SJCRH30 (cell line): Measurements from ENCODE around the gene KRT8. TPM values are rescaled to one million over a fixed set of nuclear protein-coding genes. Genes with fewer than 3 reads are reported as not detected.
"Not testable (repeated sequence)": the region's sequence is repeated elsewhere in the genome, so short reads cannot be mapped to it uniquely, and the experiment has no call there.

Experiments
- DNase-seq, 2 experiments: peaks; one replicate each; pipeline ENCODE4 v3.0.0-alpha.2; 2015 to 2020
- H3K27ac ChIP-seq: fragments of 250-450 bp; sonication (Bioruptor Pico); 2 replicates; pipeline ENCODE4 v1.5.1; 2020; ENCODE audit warnings: mild to moderate bottlenecking, moderate library complexity
- H3K27me3 ChIP-seq: fragments of 250-450 bp; sonication (Bioruptor Pico); 2 replicates; pipeline ENCODE4 v1.5.1; 2020; ENCODE audit warnings: mild to moderate bottlenecking, moderate library complexity
- H3K36me3 ChIP-seq: fragments of 250-450 bp; sonication (Bioruptor Pico); 2 replicates; pipeline ENCODE4 v1.5.1; 2020; ENCODE audit warnings: mild to moderate bottlenecking, moderate library complexity
- H3K4me1 ChIP-seq: fragments of 250-450 bp; sonication (Bioruptor Pico); 2 replicates; pipeline ENCODE4 v1.5.1; 2020; ENCODE audit warnings: mild to moderate bottlenecking, moderate library complexity
- H3K4me3 ChIP-seq: fragments of 250-450 bp; sonication (Bioruptor Pico); 2 replicates; pipeline ENCODE4 v1.5.1; 2020; ENCODE audit warnings: mild to moderate bottlenecking, moderate library complexity
- H3K9me3 ChIP-seq: fragments of 250-450 bp; sonication (Bioruptor Pico); replicated peaks from 2 replicates; pipeline ENCODE4 v1.5.1; 2020; ENCODE audit warnings: mild to moderate bottlenecking, moderate library complexity
- total RNA-seq: library from RNA; depleted of rRNA; stranded (reverse); fragments of >200 nt; shearing (Covaris generic); gene quantifications from 2 replicates; pipeline ENCODE4 v1.2.3, GENCODE V29; 2014; rRNA removed

Gene KRT8
- total RNA-seq, result 1.7 and 2.4 TPM in 2 replicates

DNA sequence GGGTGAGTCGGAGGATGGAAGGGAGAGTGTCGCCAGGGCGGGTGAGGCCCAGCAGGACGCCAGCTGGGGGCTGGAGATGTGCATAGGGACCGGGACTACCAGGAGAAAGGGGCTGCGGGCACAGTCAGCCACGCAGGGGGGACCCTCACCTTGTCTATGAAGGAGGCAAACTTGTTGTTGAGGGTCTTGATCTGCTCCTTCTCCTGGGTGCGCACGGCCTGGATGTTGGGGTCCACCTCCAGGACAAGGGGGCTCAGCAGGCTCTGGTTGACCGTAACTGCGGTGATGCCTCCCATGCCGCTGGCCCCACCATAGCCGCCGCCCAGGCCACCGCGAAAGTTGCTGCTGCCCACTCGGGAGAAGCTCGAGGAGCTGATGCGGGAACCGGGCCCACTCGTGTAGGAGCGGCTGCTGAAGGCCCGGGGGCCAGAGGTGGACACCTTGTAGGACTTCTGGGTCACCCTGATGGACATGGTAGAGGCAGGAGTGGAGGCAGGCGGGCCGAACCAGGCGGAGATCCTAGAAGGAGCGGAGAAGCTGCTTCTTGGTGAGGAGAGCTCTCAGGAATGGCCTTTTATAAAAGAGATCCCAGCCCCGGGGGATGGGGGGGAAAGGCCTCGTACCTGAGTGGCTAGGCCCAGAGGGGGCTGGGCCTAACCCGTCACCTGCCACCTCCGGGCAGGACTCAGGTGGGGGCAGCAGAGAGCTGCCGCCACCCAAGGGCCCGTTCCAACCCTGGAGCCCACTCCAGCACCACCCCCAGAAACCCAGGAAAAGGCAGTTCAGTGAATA lies at the start of gene KRT8:
Gene KRT8 (minus strand): TSS at position 568 of the 792 bp plus-strand sequence. CDS start 95 bp downstream, at position 473.
- DNase-seq, H3K36me3 ChIP-seq, H3K27me3 ChIP-seq, H3K9me3 ChIP-seq, H3K4me1 ChIP-seq: not testable (repeated sequence)
- H3K27ac ChIP-seq, result peak within 1 kb of the TSS; percentile 72
- H3K4me3 ChIP-seq, result peak within 1 kb of the TSS; percentile 45

DNA sequence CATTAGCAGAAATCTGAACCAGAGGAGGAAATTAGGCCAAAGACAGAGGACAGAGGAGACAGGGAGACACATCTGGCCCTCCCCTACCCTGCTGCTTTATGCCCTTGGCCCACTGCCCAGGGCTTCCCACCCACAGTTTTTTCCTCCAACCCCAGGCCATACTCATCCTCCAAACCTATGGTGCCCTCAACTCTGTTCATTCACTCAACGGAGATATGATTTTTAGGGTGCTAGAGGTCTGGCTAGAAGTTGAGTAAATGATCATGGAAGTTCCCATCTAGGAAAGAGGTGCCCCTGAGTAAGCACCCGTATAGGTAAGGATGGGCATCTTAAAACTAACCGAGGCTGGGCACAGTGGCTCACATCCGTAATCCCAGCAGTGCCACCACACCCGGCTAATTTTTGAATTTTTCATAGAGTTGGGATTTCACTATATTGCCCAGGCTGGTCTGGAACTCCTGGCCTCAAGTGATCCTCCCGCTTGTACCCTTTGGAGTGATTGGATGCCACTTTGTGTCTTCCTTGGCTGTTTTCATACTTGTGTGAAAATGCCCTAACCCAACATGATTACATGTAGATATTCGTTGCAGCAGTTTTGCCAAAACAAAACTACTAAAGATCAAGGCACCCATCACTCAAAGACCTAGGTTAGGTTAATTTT lies 48.4 kb upstream of the KRT8 start:
- H3K9me3 ChIP-seq, result no peaks in the 10 kb centered on the region
- H3K27ac ChIP-seq, result no peak overlapping the region
- H3K36me3 ChIP-seq, result no peaks in the 10 kb centered on the region
- no peaks in the 10 kb centered on the region for H3K27me3 ChIP-seq
- no peaks in the 10 kb centered on the region for H3K4me1 ChIP-seq
- DNase-seq, result no peak
- no peak overlapping the region for H3K4me3 ChIP-seq

DNA sequence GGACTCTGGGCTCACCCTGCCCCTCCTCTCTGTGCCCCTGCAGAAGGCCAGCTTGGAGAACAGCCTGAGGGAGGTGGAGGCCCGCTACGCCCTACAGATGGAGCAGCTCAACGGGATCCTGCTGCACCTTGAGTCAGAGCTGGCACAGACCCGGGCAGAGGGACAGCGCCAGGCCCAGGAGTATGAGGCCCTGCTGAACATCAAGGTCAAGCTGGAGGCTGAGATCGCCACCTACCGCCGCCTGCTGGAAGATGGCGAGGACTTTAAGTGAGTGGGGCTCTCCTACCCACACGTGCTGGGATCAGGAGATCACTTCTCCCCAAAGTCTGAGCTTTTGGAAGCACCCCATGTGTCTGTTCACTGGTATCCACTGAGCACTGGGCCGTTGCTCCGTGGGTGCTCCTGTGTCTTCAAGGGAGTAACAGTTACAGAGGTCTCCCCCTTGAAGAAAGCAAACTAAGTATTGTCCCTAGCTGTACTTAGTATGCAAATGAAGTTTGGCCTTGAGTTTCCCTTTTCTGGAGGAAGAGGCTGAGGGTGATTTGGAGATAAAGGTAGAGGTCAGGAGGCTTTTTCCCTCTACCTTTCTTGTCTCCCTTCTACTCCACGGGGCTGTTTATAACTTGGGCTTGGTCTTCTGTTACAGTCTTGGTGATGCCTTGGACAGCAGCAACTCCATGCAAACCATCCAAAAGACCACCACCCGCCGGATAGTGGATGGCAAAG lies 47.4 kb upstream of the KRT8 start:
- Histone ChIP-seq H3K4me3 (no peak overlapping the region), H3K9me3 (no peaks in the 10 kb centered on the region), H3K27ac (no peak overlapping the region), H3K27me3 (no peaks in the 10 kb centered on the region), H3K36me3 (no peaks in the 10 kb centered on the region), H3K4me1 (no peaks in the 10 kb centered on the region)
- no peak for DNase-seq

DNA sequence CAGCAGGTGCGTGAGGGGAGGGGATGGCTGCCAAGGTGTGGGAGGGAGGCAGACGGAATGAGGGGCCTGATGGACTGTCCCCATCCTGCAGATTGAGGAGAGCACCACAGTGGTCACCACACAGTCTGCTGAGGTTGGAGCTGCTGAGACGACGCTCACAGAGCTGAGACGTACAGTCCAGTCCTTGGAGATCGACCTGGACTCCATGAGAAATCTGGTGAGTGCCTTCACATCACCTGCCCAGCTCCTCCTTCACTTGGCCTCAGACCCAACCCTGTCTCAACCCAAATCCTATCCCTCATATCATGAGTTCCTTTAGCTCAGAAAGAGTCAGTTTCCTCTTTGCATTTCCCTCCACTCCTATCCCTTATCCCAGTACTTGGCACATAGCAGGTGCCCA lies 46.8 kb upstream of the KRT8 start:
- H3K4me1 ChIP-seq, result no peaks in the 10 kb centered on the region
- H3K27ac ChIP-seq, result no peak overlapping the region
- no peaks in the 10 kb centered on the region; the same call in 1 of the 2 replicates for H3K27me3 ChIP-seq
- DNase-seq, result no peak
- H3K4me3 ChIP-seq, result no peak overlapping the region
- H3K9me3 ChIP-seq, result no peaks in the 10 kb centered on the region
- no peaks in the 10 kb centered on the region for H3K36me3 ChIP-seq

DNA sequence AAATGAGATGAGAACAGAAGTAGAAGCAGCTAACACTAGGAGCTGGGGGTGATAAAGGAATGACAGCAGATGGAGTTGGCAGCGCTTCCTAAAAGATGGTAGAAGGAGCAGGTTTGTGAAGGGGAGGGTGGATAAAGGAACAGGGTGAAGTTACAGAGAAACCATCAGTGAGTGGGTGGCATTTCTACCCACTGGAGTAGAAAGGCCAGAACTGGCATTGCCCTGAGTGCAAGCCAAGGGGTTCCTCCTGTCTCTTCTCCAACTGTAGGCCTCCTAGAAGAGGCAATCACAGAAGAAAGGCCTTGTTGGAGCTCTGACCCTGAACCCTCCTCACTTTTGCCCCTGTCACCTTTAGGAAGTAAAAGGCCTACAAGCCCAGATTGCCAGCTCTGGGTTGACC lies 46.2 kb upstream of the KRT8 start:
- Histone ChIP-seq H3K4me1 (no peaks in the 10 kb centered on the region), H3K36me3 (no peaks in the 10 kb centered on the region), H3K4me3 (no peak overlapping the region), H3K9me3 (no peaks in the 10 kb centered on the region), H3K27me3 (no peaks in the 10 kb centered on the region; the same call in 1 of the 2 replicates), H3K27ac (no peak overlapping the region)
- no peak for DNase-seq

DNA sequence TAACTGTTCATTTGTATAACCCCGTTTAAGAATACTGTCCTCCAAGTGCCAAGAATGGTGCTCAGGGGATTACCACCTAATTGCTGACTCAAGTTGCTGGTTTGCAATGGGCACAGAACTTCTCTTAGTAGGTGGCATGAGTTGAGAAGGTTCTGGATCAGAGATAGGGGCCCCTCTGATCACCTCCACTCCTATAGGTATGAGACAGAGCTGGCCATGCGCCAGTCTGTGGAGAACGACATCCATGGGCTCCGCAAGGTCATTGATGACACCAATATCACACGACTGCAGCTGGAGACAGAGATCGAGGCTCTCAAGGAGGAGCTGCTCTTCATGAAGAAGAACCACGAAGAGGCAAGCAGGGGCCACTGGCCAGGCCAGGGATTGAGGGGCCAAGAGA lies 45.7 kb upstream of the KRT8 start:
- no peak overlapping the region for H3K4me3 ChIP-seq
- no peak overlapping the region for H3K27ac ChIP-seq
- no peak for DNase-seq
- H3K36me3 ChIP-seq, result no peaks in the 10 kb centered on the region
- H3K4me1 ChIP-seq, result no peaks in the 10 kb centered on the region
- H3K27me3 ChIP-seq, result no peaks in the 10 kb centered on the region; the same call in 1 of the 2 replicates
- no peaks in the 10 kb centered on the region for H3K9me3 ChIP-seq

DNA sequence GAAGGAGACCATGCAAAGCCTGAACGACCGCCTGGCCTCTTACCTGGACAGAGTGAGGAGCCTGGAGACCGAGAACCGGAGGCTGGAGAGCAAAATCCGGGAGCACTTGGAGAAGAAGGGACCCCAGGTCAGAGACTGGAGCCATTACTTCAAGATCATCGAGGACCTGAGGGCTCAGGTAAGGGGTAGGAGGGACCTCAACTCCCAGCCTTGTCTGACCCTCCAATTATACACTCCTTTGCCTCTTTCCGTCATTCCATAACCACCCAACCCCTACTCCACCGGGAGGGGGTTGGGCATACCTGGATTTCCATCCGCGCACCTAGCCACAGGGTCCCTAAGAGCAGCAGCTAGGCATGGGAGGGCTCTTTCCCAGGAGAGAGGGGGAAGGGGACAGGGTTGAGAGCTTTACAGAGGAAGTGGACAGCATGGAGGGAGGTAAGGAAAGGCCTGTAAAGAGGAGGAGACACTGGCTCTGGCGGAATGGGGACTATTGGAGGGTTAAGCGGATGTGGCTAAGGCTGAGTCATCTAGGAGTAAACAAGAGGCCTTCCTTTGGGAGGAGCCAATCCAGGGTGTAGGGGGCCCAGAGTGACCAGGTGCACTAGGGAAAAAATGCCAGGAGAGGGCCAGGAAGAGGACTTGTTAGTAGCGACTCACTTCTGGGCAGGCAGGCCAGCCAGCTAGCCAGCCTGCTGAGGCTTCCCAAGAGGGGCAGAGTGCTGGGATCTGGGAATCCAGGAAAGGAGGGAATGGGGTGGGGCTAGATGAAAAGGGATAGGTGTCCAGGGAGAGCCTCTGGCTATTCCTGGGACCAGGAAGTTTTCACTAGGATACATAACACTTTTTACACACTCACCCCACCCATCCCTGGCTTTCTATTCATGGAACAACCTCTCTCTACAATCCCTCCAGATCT lies 44.8 kb upstream of the KRT8 start:
- Histone ChIP-seq H3K36me3 (no peaks in the 10 kb centered on the region), H3K9me3 (no peaks in the 10 kb centered on the region), H3K27ac (no peak overlapping the region), H3K4me3 (peak overlapping the region; percentile 41), H3K27me3 (no peaks in the 10 kb centered on the region; the same call in 1 of the 2 replicates), H3K4me1 (no peaks in the 10 kb centered on the region)
- DNase-seq, result peak; percentile 32 to 53

DNA sequence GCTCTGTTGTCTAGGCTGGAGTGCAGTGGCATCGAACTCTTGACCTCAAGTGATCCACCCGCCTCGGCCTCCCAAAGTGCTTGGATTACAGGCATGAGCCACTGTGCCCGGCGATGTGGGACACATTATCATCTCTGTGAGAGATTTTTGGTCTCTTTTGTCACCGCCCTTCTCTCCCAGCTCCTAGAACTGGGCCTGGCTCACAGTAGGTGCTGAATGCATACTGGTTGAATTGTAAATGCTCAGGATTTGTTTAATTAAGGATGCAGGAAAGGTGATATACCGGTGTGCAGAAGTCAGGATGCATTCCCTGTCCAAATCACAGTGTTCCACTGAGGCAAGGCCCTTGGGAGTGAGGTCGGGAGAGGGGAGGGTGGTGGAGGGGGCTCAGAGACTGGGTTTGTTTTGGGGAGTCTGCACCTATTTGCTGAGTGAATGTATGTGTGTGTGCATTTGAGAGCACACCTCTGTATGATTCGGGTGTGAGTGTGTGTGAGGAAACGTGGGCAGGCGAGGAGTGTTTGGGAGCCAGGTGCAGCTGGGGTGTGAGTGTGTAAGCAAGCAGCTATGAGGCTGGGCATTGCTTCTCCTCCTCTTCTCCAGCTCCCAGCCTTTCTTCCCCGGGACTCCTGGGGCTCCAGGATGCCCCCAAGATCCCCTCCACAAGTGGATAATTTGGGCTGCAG lies 43.0 kb upstream of the KRT8 start:
- DNase-seq, result no peak
- H3K36me3 ChIP-seq, result no peaks in the 10 kb centered on the region
- no peak overlapping the region for H3K27ac ChIP-seq
- H3K27me3 ChIP-seq, result no peaks in the 10 kb centered on the region; the same call in 1 of the 2 replicates
- no peaks in the 10 kb centered on the region for H3K9me3 ChIP-seq
- no peaks in the 10 kb centered on the region for H3K4me1 ChIP-seq
- H3K4me3 ChIP-seq, result no peak overlapping the region

DNA sequence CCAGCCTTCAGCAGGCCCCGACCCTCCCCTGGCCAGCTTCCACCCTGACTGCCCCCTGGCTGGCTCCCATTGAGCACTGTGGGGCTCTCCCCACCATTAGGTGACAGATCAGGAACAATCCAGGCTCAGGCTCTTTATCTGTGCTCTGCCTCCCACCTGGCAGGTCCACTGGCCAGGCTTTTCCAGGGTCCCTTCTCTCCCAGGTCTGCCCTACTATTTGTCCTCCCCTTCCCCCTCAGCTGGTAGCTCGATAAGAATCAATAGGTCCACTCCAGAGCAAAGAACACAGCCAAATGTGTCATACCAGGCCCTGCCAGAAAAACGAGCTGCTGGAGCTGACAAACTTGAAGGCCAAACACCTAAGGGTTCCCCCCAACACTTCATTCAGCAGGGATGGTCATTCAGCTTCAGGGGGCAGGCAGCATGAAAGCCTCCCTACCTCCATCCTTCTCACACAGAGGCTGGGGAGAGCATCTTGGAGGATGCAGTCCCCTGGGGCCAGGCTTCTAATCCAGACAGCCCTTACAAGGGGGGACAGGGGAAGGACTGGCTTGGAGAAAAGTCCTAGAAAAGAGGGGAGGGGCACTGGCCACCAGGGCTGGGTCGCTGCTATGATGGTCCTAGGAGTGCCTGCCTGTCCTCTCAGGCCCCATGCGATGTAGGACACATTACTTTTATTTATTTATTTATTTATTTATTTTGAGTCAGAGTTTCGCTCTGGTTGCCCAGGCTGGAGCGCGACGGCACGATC lies 42.1 kb upstream of the KRT8 start:
- Histone ChIP-seq H3K27me3 (no peaks in the 10 kb centered on the region; the same call in 1 of the 2 replicates), H3K4me1 (no peaks in the 10 kb centered on the region), H3K4me3 (no peak overlapping the region), H3K9me3 (no peaks in the 10 kb centered on the region), H3K27ac (no peak overlapping the region), H3K36me3 (no peaks in the 10 kb centered on the region)
- no peak for DNase-seq

DNA sequence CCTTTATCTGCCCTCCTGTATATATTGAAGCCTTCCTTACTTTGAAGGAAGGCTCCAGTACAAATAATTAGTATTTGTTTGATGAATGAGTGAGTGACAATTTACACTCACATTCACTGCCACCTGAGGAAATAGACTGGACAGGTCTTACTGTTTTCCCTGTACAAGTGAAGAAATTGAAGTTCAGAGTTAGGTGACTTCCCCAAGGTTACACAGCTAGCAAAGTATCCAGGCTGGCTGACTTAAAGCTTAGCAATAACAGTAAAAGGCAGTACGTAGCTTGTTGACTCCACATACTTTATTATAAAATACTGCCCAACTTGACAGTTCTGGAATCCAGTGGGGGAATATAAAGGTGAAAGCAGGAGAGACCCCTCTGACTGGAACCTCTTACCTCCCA lies 41.5 kb upstream of the KRT8 start:
- Histone ChIP-seq H3K36me3 (no peaks in the 10 kb centered on the region), H3K4me1 (no peaks in the 10 kb centered on the region), H3K9me3 (no peaks in the 10 kb centered on the region), H3K27me3 (no peaks in the 10 kb centered on the region; the same call in 1 of the 2 replicates), H3K4me3 (no peak overlapping the region), H3K27ac (no peak overlapping the region)
- DNase-seq, result no peak

DNA sequence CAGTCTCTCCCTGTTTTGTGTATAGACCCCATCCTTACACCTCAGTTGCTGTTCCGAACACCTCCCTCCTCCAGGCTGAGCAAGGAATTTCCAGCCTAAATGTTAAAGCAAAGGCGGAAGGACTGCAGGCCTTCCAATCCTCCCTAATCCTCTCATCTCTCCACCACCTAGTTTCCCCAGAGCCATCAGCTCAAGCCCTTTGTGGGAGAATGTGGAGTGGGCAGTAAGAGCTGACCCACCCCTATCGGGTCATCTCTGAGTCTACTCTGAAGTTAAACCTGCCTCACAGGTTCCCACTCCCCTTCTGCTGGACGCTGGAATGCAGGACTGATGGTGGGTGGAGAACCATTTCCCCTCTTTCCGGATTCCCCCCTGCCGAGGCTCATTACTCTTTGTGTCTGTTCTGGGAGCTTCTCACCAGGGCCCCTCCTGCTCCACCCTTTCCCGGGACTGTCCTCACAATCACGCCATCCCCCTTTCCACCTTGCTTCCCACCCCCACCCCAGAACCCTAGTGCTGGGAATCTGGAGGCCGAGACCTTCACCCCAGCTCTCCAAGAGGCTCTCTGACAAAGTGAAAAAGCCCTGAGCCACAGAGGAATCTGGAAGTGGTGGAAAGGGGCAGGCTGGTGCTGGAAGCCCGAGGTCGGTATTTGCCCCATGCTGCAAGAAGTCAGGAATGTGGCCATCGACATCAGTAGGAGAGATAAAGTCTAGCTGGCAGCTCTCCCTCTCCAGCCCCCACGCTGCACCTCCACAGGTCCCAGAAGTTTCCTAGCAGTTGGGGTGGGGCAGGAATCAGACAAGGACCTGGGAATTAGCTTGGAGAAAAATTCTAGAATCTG lies 40.7 kb upstream of the KRT8 start:
- no peak overlapping the region for H3K4me3 ChIP-seq

DNA sequence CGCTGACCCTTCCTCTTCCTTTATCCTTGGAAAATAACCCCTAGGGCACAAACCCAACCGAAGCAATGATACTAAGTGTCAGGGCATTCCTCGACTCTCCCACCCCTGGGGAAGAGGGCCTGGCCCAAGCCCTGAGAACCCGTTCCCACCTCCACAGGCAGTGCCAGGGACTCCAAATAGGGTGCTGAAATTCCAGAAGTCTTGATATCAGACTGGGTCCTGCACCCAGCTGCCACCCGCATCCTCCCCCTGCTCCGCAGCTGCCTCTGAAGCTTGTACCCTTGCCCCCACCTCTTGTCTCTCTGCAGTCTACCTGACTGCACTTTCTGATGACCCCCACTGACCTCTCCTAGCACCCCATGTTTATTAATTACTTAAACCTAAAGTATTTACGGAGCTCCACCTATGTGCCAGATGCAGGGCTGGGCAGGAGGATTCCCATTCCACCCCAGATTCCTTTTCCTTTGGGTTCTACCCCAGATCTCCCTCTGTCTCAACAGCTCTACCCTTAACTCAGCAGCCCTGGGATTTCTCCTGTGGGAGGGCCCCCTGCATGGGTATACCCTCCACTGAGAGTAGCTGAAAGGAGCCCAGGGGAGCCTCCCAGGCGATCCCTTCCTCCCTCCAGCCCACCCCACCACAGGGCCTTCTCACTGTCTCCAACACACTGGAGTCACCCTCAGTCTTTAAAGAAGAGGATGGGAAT lies 40.0 kb upstream of the KRT8 start:
- no peaks in the 10 kb centered on the region for H3K9me3 ChIP-seq
- no peak for DNase-seq
- H3K36me3 ChIP-seq, result no peaks in the 10 kb centered on the region
- H3K4me3 ChIP-seq, result no peak overlapping the region
- H3K4me1 ChIP-seq, result no peaks in the 10 kb centered on the region
- H3K27me3 ChIP-seq, result no peaks in the 10 kb centered on the region; the same call in 1 of the 2 replicates
- H3K27ac ChIP-seq, result no peak overlapping the region

More for the DNA sequence above, 40.7 kb upstream of the KRT8 start:
- H3K4me1 ChIP-seq, result no peaks in the 10 kb centered on the region
- DNase-seq, result no peak
- no peaks in the 10 kb centered on the region for H3K36me3 ChIP-seq
- H3K9me3 ChIP-seq, result no peaks in the 10 kb centered on the region
- H3K27me3 ChIP-seq, result no peaks in the 10 kb centered on the region; the same call in 1 of the 2 replicates
- no peak overlapping the region for H3K27ac ChIP-seq
